ENCODE measurements around the gene MTHFD1. TPM values are rescaled to one million over a fixed set of nuclear protein-coding genes. Genes with fewer than 3 reads are reported as not detected.
A peak's percentile ranks its signal among the peaks of the same experiment; 100 is the strongest.

The MTHFD1 gene
- total and polyA plus RNA-seq, 9 of the 15 experiments (the other 6 are each of a cell fraction or from before 2014, with no cell fraction given): 66.7 to 158 (median 90.9) TPM

- TF ChIP-seq, protein P1, sequence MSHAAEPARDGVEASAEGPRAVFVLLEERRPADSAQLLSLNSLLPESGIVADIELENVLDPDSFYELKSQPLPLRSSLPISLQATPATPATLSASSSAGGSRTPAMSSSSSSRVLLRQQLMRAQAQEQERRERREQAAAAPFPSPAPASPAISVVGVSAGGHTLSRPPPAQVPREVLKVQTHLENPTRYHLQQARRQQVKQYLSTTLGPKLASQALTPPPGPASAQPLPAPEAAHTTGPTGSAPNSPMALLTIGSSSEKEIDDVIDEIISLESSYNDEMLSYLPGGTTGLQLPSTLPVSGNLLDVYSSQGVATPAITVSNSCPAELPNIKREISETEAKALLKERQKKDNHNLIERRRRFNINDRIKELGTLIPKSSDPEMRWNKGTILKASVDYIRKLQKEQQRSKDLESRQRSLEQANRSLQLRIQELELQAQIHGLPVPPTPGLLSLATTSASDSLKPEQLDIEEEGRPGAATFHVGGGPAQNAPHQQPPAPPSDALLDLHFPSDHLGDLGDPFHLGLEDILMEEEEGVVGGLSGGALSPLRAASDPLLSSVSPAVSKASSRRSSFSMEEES (CRISPR knock-in tag; IDR thresholded peaks at IDR 0.05): no peak
- TF ChIP-seq MED1 (CRISPR knock-in tag; IDR thresholded peaks at IDR 0.05; ENCODE audit: borderline replicate concordance) (no peak), ZNF830 (CRISPR knock-in tag; IDR thresholded peaks at IDR 0.05) (no peak), NFRKB (IDR thresholded peaks at IDR 0.05; ENCODE audit: low read depth) (peak; percentile 48; the same call in 1 of the 2 replicates), ETV5 (CRISPR knock-in tag; IDR thresholded peaks at IDR 0.05; ENCODE audit: low read depth) (no peak), PBX2 (CRISPR knock-in tag; IDR thresholded peaks at IDR 0.05; ENCODE audit: low read depth) (peak; percentile 71), PBX2 (tag; conservative IDR thresholded peaks at IDR 0.05; ENCODE audit: low read depth) (peak; percentile 90), HDAC3 (IDR thresholded peaks at IDR 0.05; ENCODE audit: borderline replicate concordance, partially characterized antibody) (no peak), GABPA (tag; conservative IDR thresholded peaks at IDR 0.05; ENCODE audit: low read depth) (peak; percentile 82), NCOA1 (IDR thresholded peaks at IDR 0.05; ENCODE audit: low read depth) (no peak), ILK (tag; IDR thresholded peaks at IDR 0.05; ENCODE audit: borderline replicate concordance, low read depth) (no peak), POU5F1 (IDR thresholded peaks at IDR 0.05; ENCODE audit: borderline replicate concordance, low read depth, low read length, partially characterized antibody) (no peak), POLR2H (tag; IDR thresholded peaks at IDR 0.05; ENCODE audit: low read depth) (0 out of 2 replicates have a peak, but pooled peaks have one; percentile 34), ZNF518B (CRISPR knock-in tag; IDR thresholded peaks at IDR 0.05) (no peak), PHF20 (IDR thresholded peaks at IDR 0.05; ENCODE audit: partially characterized antibody) (peak; percentile 60)
Observed at GRCh38 chr14:64338616-64339316, 49.4 kb upstream of the MTHFD1 start (continued).
